ENCODE results near the gene SYNGR3.

Gene SYNGR3

DNA sequence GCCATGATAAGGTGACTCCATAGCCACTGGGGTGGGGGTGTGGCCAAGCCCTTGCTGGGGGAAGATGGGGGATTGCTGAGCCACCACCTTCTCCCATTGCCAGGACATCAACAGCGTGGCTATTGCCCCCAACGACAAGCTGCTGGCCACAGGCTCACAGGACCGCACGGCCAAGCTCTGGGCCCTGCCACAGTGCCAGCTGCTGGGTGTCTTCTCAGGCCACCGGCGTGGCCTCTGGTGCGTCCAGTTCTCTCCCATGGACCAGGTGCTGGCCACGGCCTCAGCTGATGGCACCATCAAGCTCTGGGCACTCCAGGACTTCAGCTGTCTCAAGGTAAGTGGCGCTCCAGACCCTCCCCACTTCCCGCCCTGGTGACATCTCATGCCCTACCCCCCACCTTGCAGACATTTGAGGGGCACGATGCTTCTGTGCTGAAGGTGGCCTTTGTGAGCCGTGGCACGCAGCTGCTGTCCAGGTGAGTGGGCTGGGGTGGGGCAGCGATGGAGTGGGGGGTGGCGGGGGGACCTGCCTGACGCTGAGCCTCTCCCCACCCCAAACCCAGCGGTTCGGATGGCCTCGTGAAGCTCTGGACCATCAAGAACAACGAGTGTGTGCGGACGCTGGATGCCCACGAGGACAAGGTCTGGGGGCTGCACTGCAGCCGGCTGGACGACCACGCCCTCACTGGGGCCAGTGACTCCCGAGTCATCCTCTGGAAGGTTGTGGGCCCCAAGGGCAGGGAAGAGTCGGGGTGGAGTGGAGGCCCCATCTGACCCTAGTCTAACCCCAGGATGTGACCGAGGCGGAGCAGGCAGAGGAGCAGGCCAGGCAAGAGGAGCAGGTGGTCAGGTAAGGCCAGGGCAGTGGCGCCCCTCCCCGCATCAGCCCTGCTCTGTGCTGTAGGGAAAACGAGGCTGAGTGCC, 12.6 kb upstream of the SYNGR3 start:
- ChIA-PET POLR2A (interaction anchor here (0.6 to 2.7 kb wide), 4 partner anchors 12 to 1625 kb away, joined by 3 to 19 read pairs (median 4); partner anchors contain the start of genes AXIN1, RNF151, RPS2 and TRAF7), CTCF (no interaction called here)
- no peak for DNase-seq (ENCODE audit: extremely low spot score)
- TF ChIP-seq, protein P1, sequence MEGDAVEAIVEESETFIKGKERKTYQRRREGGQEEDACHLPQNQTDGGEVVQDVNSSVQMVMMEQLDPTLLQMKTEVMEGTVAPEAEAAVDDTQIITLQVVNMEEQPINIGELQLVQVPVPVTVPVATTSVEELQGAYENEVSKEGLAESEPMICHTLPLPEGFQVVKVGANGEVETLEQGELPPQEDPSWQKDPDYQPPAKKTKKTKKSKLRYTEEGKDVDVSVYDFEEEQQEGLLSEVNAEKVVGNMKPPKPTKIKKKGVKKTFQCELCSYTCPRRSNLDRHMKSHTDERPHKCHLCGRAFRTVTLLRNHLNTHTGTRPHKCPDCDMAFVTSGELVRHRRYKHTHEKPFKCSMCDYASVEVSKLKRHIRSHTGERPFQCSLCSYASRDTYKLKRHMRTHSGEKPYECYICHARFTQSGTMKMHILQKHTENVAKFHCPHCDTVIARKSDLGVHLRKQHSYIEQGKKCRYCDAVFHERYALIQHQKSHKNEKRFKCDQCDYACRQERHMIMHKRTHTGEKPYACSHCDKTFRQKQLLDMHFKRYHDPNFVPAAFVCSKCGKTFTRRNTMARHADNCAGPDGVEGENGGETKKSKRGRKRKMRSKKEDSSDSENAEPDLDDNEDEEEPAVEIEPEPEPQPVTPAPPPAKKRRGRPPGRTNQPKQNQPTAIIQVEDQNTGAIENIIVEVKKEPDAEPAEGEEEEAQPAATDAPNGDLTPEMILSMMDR (IDR thresholded peaks at IDR 0.05; ENCODE audit: control extremely low read depth, extremely low read depth, low read depth, missing control alignments) = no peak

DNA sequence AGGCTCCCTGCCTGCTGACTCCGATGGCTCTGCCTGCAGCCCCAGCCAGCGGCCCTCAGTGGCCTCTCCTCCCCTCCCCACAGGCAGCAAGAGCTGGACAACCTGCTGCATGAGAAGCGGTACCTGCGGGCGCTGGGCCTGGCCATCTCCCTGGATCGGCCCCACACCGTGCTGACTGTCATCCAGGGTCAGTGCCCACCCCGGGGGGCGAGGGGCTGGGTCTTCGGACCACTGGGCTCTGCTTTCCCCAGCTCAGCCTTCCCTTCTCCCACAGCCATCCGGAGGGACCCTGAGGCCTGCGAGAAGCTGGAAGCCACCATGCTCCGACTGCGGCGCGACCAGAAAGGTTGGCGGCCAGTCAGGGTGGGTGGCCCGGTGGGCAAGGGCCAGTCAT, 11.9 kb upstream of the SYNGR3 start:
- TF ChIP-seq, protein P1 (IDR thresholded peaks at IDR 0.05; ENCODE audit: control extremely low read depth, extremely low read depth, low read depth, missing control alignments) = no peak
- ChIA-PET POLR2A (interaction anchor here (0.9 to 1.7 kb wide), 2 partner anchors 13 to 177 kb away, joined by 3 to 7 read pairs; partner anchors contain the start of genes RPS2 and TRAF7), CTCF (no interaction called here)
- DNase-seq (ENCODE audit: extremely low spot score) = no peak

DNA sequence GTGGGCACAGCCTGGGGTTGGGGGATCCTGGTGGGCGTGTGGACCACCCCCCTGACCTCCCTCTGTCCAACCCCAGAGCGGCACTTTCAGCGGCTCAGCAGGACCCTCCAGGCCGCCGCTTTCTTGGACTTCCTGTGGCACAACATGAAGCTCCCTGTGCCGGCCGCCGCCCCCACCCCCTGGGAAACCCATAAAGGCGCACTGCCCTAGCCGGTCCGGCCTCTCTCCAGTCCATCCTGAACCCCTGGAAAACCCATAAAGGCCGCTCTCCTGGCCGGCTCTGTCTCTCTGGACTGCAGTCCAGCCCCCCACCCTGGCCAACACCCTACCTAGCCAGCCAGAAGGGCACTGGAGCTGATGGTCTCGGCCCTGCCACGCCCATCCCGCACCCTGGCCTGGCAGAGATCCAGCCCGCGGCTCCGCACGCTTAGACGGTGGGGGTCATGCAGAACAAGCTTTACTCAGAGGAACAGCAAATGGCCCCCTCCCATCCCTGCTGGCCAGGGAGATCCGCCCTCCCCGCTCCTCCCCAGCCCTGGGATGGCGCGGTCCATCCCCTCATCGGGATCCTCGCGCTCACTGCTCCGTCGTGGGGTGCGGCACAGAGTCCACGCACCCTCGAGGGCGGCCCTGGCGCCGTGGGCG, 11.2 kb upstream of the SYNGR3 start:
- DNase-seq (ENCODE audit: extremely low spot score) = no peak
- TF ChIP-seq, protein P1 (IDR thresholded peaks at IDR 0.05; ENCODE audit: control extremely low read depth, extremely low read depth, low read depth, missing control alignments) = no peak
- CTCF ChIA-PET = no interaction called here
- POLR2A ChIA-PET = interaction anchor here (0.9 to 1.7 kb wide), 2 partner anchors 14 to 177 kb away, joined by 3 to 7 read pairs; partner anchors contain the start of genes RPS2 and TRAF7

DNA sequence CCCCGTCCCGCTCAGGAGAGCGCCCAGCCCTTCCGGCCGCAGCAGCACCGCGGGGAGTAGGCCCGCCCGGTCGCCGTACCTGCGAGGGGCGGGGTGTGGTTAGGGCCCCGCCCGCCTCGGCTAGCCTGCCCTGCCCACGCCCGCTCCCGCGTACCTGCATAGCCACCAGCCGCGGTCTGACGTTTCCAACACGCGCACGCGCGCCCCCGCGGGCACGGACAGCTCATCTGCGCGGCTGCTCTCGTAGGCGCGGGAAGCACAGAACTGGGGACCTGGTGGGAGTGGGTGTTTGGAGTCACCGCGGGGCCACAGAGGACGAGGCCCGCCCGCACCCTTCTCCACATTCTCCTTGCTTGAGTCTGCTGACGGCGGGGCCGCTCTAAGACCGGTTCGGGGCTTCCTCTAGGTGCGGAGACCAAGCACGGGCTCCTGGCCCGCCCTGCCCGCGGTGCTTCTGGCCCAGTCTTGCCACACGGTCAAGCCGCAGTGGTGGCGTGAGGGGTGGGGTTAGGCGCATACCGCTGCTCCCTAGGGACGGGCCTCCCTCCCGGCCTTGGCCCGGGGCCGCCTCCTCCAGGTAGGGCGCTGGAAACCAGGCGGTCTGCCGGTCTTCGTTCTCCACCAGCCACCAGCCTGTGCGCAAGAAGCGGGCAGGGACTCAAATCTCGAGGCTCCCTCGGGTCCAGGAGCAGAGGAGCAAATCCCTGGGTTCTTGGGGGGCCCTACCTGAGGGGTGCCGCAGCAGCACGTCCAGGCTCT, 10.3 kb upstream of the SYNGR3 start:
- TF ChIP-seq, protein P1 (IDR thresholded peaks at IDR 0.05; ENCODE audit: control extremely low read depth, extremely low read depth, low read depth, missing control alignments) = no peak
- no peak for DNase-seq (ENCODE audit: extremely low spot score)
- ChIA-PET CTCF (no interaction called here), POLR2A (interaction anchor here (1.7 kb wide), 1 partner anchor 14 kb away, joined by 7 read pairs; the partner anchor contains the start of gene RPS2)

DNA sequence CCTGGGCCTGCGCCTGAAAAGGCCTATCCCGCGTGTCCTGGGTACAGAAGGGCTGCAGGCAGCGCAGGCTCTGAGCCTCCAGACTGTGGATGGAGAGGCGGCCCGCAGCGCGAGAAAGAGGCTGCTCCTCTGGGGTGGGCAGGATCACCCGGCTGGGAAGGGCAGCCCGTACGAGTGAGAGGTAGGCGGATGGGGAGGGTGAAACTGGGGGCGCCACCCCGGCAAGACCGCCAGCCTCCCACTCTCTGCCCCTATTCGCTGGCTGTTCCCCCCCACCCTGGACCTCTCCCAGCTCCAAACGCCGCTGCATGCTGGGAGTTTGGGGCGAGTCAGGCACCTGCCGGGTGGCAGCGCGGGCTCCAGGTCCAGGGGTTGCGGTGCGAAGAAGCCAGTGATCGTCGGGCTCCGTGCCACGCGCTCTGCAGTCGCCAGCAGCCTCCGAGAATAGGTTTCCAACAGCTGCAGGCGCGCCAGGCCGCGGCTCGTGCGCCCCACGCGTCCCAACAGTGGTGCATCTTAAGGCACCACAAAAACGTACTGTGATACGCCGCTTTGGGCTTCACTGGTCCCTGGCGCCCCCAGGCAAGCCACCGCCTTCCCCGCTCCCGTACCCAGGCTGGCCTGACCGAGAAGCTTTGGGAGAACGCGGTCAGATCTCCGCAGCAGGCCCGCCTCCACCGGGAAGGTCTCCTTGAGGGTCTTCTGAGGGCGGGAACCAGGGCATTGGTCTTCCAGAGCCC, 9.6 kb upstream of the SYNGR3 start:
- POLR2A ChIA-PET = interaction anchor here (0.5 to 3.2 kb wide), 3 partner anchors 11 to 672 kb away, joined by 3 to 21 read pairs (median 3); partner anchors contain the start of gene RPS2

More for the DNA sequence above, 9.6 kb upstream of the SYNGR3 start:
- TF ChIP-seq, protein P1 (IDR thresholded peaks at IDR 0.05; ENCODE audit: control extremely low read depth, extremely low read depth, low read depth, missing control alignments) = no peak
- no peak for DNase-seq (ENCODE audit: extremely low spot score)
- CTCF ChIA-PET = no interaction called here
